GM19438 (cell line): ENCODE results near the gene EXOC3L2.

Experiments used
- ATAC-seq: cut with Tn5 transposase; IDR thresholded peaks from one replicate; pipeline ENCODE4 v1.9.1; 2021; ENCODE audit warnings: low read depth; ENCODE audit not compliant: unreplicated experiment

The EXOC3L2 gene

DNA sequence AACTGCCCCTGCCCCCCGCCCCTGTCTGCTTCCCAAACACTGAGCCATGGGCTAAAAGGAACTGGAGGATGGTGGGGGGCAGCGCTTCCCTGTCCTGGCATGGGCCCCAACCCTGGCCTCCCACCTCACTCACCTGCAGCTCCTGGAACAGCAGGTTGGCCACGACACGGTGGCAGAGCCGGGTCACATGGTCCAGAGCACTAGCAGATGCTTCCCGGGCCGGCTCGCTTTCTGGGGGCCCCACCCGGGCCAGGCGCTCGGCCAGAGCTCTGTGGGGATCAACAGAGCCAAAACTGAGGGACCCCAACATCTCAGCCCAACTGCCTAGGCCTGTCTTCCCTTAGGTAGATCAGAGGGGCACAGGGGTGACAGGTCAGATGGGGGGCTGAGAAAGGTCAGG lies 20.6 kb downstream of the EXOC3L2 start:
- ATAC-seq = no peak

DNA sequence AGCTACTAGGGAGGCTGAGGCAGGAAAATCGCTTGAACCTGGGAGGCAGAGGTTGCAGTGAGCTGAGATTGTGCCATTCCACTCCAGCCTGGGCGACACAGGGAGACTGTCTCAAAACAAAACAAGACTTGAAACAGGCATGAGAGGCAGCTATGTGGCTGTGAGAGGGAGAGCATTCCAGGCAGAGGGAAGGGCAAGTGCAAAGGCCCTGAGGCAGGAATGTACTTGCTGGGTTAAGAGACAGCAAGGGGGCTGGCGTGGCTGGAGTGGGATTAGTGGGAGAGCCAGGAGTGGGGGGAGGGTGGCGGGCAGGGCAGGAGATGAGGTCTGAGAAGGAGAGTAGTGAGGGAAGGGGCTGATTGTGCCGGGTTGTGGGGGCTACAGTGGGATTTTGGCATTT lies 21.3 kb downstream of the EXOC3L2 start:
- no peak for ATAC-seq

DNA sequence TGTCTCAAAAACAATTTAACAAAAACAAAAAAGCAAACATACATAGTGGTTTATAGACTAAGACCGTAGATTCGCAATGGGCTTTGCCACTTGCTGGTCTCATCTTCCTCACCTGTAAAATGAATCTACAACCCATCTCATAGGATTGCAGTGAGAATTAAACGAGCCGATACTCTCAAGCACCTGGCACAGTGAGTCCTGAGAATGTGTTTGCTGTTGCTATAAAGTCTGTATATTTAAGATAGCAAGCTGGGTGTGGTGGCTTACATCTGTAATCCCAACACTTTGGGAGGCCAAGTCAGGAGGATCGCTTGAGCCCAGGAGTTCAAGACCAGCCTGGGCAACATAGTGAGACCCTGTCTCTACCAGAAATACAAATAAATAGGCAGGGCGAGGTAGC lies 22.5 kb downstream of the EXOC3L2 start:
- no peak for ATAC-seq

GRCh38 chr19:45218911-45219743 lies 26.1 kb downstream of the EXOC3L2 start:
- ATAC-seq = no peak

DNA sequence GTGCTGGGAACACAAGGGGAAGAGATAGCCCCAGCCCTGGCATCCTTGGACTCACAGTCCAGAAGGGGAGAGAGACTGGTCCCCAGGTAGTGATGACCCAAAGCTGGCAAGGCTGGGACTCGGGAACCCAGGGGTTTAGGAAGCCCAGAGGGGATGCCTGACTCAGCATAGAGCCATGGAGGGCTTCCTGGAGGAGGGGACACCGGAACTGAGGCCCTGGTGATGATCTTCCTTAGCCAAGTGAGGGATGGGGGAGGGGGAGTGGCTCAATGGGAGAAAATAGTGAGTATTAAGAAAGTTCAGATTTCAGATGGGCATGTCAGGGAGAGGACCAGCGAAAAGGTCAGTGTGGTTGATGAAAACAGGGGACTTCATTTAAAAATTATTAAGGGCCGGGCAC lies 26.8 kb downstream of the EXOC3L2 start:
- no peak for ATAC-seq

GRCh38 chr19:45217957-45218334 lies 27.3 kb downstream of the EXOC3L2 start:
- ATAC-seq = no peak

GRCh38 chr19:45217193-45217956 lies 27.8 kb downstream of the EXOC3L2 start:
- no peak for ATAC-seq

GRCh38 chr19:45216667-45217066 lies 28.5 kb downstream of the EXOC3L2 start:
- no peak for ATAC-seq

DNA sequence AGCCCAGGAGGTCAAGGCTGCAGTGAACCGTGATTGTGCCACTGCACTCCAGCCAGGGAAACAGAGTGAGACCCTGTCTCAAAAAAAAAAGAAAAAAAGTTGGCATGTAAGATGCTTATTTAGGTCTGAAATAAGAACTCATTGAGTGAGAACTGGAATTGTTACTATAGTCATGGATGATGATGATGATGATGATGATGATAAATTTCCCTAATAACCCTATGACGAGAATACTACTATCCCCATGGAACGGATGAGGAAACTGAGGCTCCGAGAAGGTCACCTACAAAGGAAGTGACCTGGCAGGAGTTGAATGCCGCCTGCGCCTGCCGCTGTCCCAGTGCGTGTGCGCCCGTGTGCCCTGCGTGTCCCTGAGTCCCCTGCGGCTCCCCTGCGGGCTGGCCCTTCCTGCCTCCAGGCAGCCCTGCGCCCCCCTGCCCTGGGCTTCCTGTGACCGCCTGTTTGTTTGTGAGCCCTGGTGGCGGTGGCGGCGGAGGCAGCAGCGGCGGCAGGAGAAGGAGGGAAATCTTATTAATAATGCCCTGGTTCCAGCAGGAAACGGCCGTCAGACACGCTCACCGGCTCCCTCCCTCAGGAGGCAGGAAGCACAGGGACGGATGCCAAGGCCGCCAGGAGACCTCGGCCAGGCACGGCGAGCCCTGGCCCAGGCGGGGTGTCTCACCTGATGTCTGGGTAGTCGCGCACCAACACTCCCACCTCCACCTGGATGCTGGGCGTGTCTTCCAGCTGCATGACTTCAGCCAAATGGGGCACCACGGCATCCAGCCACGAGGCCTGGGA lies 29.6 kb downstream of the EXOC3L2 start:
- ATAC-seq = no peak

- ATAC-seq = no peak
Measured at GRCh38 chr19:45213031-45213430, 32.2 kb downstream of the EXOC3L2 start.

GRCh38 chr19:45211751-45212381 lies 33.3 kb downstream of the EXOC3L2 start:
- ATAC-seq = no peak

DNA sequence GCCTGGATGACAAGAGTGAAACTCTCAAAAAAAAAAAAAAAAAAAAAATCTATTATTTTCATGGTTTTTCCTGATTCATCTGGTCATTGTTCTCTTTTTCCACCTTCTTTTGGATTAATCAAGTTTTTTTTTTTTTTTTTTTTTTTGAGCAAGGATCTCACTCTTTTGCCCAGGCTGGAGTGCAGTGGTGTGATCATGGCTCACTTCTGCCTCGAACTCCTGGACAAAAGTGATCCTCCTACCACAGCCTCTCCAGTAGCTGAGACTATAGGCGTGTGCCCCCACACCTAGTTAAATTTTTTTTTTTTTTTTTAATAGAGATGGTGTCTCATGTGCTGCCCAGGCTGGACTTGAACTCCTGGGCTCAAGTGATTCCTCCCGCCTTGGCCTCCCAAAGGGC lies 38.9 kb downstream of the EXOC3L2 start:
- ATAC-seq = no peak

- no peak for ATAC-seq
Measured at GRCh38 chr19:45205810-45206209, 39.4 kb downstream of the EXOC3L2 start.

DNA sequence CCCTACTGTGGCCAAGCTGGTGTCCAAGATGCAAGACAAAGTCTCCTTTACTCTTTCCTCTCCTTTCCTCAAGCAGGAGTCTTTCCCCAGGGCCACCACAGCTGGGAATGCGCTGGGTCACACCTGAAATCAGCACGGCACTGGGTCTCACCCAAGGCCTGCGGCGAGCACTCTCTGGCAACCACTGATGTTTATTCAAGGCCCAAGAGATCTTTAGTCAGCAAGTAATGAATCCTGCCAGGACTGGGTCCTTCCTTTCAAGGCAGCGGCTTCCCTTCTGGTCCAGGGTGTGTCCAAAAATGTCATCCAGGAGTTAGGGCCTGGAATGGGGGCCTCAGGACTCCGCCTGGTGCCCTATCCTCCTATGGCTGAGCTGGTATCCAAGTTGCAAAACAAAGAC lies 42.6 kb downstream of the EXOC3L2 start:
- no peak for ATAC-seq

DNA sequence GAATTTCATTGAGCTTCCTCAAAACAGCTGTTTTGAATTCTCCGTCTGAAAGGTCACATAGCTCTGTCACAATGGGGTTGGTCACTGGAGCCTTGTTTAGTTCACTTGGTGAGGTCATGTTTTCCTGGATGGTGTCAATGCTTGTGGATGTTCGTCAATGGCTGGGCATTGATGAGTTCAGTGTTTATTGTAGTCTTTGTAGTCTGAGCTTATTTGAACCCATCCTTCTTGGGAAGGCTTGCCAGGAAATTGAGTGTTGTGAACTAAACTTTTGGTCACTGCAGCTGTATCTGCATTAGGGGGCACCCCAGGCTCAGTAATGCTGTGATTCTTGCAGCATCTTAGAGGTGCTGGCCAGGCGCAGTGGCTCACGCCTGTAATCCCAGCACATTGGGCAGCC lies 44.6 kb downstream of the EXOC3L2 start:
- ATAC-seq = no peak

DNA sequence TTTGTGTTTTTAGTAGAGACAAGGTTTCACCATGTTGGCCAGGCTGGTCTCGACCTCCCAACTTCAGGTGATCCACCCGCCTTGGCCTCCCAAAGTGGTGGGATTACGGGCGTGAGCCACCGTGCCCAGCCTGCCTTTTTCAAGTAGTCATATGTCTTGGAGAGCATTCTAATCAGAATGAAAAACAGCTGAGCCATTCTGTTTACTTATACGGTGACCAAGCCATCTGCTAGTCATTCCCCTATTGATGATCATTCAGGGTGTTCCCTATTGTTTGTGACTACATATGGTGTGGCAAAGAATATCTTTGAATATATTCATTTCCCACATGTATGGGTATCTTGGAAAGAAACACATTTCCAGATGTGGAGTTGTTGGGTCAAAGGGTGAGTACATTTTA lies 49.4 kb downstream of the EXOC3L2 start:
- ATAC-seq = no peak

GRCh38 chr19:45191375-45191774 lies 53.8 kb downstream of the EXOC3L2 start:
- no peak for ATAC-seq

GRCh38 chr19:45189971-45190370 lies 55.2 kb downstream of the EXOC3L2 start:
- no peak for ATAC-seq

GRCh38 chr19:45187421-45188100 lies 57.6 kb downstream of the EXOC3L2 start:
- no peak for ATAC-seq
